GM19397 (cell line): Measurements from ENCODE around the gene CDH11.

ENCODE experiments used
- ATAC-seq: cut with Tn5 transposase; IDR thresholded peaks from one replicate; pipeline ENCODE4 v1.9.1; 2021; ENCODE audit warnings: mild to moderate bottlenecking, moderate library complexity; ENCODE audit not compliant: unreplicated experiment

The CDH11 gene

DNA sequence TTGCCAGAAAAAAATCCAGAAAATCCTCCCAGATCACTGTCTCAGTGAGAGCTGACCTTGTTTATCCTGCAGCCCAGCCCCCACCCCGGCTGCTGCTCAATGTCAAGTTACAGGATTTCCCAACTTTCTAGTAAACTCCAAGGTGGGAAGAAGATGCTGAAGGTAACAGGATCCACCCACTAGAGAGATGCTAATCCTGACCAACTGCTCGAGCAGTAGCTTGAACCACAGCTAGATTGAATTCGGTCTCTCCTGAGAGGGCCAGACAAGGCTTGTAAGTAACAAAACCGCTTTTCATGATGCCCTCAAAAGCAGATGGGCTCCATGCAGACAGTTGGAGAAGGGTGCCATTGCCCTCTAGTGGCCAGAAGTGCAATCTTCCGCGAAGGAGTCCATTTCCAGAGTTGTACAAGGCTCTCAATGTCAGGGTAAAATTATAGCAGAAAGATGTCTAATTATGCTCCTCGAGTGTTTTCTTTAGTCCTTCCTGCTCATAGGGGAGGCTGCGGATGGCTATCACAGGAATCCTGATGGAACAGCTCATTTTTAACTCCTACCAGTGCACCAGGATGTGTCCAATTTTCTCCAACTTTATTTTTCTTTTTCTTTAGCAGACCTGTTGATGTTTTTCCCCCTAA is 3.9 kb downstream of the CDH11 start:
- ATAC-seq, result peak; percentile 70

DNA sequence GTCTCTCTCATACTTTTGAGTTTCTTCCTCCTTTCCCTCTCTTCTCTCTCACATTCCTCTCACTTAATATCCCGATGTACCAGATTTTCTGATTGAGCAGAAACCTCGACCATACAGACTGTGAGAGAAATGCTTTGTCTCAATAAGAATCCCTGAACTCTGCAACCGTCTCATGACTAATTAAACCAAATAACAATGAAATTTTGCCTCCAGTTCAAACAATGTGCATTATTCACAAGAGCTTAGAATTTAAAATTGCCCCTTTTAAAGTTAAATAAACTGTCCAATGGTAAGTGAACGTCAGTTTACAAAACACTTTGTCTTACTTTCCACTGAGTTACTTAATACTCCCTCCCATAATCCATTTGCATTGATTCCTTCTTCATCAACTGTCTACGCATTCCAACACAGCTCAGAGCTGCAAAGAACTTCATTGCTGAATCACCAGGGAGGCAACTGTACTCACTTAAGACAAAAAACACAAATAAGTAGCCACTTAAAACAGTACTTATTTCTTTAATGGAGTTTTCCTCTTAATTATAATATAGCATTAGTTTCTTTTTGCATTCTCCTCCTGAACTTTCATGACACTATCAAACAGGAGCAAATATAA is 4.9 kb downstream of the CDH11 start:
- ATAC-seq, result no peak

DNA sequence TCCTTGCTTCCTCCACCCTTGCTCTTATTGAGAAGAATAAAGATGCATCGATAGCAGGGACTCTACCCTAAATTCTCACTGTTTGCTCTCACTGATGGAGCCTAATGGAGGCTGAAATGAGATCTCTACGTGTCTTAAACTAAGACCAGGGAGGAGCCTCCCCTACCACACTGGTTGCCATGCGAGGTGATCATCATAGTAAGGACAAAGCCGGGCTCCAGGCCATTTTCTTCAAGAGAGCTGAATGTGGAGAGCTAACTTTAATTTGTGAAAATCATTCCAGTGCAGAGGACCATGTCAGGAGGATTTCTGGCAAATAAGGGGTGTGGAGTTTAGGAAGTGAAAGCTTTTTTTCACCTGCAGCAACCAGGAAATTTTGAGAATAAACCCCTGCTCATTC is 5.6 kb downstream of the CDH11 start:
- no peak for ATAC-seq

DNA sequence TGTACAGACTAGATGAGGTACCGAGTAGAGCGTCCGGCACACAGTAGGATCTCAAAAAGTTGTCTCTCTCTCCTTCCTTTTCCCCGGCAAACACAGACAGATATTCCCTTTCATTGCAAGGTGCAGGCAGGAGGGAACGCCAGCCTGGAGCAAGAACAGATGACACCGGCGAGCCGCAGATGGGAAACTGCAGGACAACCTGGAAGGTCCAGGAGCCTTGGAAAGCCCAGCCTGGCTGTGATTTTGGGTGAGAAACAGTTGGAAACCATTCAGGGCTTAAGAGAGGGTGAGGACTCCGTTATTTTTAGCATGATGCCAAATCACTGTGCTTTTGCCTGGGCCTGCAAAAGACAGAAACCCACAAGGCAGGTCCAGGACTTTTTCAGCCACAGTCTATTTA is 7.3 kb downstream of the CDH11 start:
- ATAC-seq, result no peak

DNA sequence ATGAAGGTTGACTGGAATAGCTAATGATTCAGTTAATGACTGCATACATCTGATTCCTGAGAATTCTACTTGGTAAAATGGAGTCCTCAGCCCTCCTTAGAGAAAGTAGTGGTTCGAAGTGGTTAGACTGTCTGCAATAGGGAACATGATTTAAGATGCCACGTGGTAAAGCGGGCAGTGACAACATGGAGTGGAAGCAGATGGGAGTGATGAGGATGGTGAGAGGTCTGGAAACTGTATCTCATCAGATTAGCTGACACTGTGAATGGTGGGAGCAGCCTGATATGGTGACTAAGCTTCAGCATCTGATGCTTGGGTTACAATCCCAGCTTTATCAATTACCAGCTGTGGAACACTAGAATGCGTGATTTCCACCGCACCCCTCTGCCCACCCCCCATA is 8.4 kb downstream of the CDH11 start:
- ATAC-seq, result no peak

DNA sequence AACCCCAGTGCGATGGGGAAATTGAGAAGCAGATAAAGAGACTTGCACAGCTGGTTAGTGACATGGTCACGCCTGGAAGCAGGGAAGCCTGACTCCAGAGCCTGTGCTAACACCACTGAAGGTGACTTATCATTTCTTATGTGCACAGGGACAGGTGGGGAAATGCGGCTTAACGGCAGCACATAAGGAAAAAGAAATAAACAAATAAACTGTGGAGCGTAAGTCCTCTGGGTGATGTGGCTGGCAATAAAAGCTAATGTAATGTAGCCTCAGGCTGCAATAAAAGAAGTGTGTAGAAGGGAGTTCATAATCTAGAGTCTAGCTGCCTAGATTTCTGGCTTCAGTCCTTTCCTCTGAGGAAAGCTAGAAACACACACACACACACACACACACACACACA is 10.6 kb downstream of the CDH11 start:
- no peak for ATAC-seq

DNA sequence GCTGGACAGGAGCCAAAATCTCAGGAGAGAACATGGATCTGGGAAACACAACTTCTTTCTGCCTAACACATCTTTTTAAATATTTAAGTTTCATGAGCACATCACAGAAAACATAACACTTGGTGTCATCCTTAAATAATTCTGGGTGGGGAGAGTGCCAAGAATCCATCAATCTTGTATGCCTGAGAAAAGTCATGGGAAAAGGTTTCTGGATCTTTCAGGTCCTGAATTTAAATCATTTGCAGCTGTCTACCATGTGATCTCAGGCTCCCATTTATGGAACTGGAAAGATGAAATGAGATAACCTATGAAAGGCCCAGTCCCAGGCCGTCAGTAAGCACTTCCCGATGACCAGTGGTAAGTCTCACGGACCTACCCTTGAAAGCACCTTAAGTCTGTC is 15.1 kb downstream of the CDH11 start:
- ATAC-seq, result no peak

DNA sequence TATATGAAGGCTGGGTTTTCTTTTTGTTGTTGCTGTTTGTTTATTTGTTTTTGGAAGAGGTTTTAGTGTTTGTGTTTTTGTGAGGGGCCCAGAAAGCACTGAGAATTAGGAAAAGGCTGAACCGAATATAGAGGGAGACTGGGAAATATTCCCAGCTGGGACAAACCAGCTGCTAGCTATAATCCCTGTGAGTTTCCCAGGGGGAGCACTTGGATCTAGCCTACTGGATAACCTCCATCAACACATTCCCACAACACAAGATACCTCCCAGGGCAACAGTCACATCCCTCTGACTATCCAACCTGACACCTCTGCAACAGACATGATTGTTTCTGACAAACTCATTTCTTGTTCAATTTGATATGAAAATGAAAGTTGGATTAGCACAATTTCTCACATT is 16.7 kb downstream of the CDH11 start:
- no peak for ATAC-seq

DNA sequence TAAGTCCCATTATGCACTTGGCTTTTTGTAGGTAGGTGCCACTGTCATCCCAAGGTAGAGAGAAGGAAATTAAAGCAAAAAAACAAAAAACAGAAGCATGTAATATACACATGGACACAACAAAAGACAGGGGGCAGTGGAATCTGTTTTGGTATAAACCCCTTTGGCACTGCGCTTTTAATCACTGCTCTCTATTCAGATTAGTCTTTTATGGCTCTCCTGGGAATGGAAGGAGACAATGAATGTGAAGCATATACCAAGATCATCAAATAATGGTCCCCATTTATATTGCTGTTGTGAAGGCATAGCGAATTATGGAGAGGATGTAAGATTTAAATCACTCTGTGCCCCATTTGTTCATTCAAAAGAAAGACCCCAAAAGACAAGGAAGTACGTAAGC is 17.4 kb downstream of the CDH11 start:
- ATAC-seq, result no peak

DNA sequence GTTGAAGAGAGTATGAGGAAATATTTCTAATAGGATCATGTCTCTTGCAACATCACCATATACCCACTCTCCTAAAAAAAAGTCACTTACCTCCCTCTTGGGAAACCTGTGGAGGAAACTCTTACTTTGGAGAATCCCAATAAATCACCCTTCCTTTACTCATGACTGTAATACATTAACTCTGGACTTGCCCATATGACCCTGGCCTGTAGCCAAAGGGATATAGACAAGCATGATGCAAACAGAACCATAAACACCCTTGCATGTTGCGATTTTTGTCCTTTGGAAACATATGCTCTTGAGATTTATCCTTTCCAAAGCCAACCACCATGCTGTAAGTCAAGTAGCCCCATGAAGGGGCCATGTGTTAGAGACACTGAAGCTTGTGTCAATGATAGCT is 19.5 kb downstream of the CDH11 start:
- ATAC-seq, result no peak

DNA sequence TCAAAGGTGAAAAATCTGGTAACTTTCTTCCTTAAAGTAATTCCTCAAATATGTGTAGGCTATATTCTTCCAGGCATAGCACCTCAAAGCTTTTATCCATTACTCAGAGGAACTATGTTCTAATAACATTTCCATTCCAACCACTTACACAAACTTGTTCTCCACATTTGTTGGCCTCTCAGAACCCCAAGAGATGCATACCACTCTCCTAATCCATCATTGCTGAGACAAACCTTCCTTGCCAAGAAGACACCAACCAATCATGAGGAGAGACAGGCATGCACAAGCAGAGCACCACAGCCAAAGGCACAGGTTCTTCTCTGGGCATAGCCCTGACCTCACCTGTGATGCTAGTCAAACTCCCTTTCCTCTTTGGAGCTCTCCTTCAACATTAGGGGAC is 20.9 kb downstream of the CDH11 start:
- ATAC-seq, result no peak

DNA sequence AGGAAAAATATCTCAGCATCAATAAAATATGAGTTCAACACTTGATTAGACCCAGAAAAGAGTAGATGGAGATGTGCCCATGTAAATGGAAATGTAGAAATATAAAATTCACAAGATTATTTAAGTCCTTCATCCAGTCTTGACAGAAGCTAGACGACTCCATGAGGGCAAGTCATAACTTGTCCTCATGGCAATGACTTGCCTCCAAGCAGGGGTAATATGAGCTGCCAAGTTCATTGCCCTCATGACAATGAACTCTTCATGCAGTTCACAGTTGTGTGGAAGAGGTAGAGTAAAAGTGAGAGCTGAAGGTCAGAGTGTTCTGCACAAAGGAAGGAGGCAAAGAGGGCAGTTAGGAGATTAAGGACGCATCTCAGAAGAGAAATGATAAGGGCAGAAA is 22.3 kb downstream of the CDH11 start:
- no peak for ATAC-seq

DNA sequence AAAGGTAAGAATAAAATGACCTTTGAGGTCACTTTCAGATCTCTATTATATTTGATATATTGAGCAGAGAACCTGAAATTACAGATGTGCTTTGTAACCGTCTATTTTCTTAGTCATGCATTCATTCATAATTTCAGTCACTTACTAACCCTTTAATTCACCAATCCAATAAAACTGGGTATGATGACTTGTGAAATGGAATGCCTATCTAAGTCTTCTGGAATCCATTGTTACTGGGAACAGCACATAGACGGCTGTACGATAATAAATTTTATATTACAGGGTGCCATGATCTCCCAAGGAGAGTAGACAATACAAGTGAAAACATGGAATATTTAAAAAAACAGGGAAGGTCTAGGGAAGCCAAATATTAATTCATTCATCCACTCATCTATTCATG is 22.9 kb downstream of the CDH11 start:
- ATAC-seq, result no peak

DNA sequence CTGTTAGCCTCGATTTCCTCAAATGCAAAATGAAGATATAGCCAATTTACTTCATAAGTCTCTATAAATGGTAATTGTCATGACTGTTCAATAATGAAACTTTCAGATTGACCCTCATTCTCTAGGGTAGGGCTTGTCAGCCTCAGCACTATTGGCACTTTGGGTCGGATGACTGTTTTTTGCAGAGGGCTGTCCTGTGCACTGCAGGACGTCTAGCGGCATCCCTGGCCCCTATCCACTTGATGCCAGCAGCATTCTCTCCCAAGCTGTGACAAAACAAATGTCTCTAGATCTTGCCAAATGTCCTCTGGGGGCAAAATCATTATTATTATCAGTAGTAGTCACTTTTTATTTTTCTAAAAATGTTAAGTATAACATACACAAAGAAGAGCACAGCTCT is 24.6 kb downstream of the CDH11 start:
- no peak for ATAC-seq

DNA sequence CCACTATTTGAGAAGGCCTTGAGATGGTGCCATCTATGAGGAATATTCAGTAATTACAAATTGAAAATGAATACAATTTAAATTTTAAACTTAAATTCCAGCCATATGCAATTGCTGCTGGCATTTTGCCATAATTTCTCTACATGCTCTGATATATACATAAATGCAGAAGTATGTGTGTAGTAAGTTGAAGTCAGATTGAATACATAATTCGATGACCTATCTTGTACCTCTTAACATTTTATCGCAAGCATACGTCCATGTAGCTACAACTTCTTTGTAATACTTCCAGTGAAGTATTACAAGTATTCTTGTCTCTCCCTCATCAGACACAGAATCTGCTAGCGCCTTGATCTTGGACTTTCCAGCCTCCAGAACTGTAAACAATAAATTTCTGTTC is 26.0 kb downstream of the CDH11 start:
- ATAC-seq, result no peak

DNA sequence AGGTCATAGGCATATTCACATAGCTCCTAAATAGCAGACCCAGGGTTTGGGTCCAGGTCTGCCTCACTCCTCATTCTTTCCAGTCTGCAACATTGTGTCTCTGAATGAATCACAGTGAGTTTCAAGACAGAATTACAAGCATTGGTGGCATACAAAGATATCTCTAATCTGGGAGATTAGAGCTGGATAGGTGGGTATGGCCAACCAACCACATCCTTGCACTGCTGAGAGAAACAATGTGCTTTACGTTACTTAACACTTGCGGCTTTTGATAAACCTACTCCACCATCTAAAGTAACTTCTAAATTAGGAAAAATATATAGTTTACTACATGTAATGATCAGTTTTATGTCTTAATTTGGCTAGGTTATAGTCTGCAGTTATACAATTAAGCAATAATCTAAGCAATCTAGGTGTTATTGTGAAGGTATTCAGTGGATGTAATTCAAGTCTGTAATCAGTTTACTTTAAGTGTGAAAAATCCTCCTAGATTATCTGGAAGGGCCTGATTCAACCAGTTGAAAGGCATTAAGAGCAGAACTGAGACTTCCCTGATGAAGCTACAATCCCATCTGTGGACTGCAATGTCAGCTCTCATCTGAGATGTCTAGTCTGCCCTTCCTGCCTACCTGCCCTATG is 26.7 kb downstream of the CDH11 start:
- ATAC-seq, result no peak

DNA sequence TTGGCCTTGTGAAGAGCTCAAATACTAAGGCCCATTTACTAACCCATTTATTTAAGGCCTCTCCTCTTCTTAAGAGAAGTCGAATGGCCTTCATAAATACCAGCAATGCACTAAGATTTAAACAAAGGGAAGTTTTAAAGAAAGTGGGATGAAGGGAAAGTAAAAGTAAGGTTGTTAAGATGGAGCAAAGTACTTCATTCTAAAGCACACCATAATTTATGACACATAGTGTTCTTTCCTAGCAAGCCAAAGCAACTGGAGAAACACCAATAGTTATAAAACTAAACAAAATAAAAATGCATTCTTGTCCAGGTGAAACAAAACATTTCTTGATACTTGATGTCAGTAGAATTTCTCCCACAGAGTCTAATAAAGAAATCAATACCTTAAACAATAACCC is 27.9 kb downstream of the CDH11 start:
- ATAC-seq, result no peak

DNA sequence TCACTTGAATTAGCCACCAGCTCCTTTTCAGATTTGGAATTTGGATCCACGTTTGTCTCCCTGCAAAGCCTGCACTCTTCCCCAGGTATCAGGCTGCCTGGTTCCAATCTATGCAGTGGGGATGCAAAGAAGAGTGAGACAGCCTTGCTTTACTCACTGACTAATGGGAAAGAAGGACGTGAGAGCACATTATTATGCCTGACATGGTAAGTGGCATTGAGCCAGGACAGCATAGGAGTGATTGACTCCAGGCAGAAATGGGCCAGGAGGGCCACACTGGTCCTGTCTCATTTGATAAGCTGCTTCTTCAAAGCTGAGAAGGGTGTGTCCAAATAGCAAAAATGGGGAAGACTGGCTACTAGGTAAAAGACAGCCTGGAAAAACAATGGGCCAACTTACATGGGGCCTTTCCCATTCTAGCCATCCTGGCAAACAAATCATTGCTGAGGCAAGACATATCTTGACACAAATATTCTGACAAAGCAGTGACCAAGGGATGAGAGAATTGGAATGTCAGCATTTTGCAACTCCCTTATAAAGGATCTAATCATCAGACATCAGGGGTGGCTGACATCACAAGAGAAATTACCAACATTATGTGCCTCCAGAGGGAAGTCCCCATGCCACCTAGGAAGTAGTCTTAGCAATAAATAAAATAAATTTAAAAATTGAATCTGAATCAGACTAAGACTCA is 38.6 kb downstream of the CDH11 start:
- no peak for ATAC-seq

DNA sequence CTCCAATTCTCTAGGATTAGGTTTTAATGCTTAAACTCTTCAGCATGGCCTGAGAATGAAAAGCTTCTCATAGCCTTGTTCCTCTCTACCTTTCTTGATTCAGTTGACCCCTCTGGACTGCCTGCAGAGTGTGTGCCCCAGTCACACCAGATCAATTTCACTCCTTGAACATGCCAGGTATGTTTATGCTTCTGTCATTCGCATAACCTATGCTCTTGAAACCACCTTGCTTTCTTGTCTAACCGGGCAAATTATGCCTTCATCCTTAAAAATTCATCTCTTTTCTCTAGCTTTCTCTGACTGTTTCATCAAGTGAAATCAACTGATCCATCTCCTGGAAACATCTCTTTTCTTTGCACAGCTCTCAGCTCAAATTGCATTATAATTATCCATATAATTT is 42.3 kb downstream of the CDH11 start:
- no peak for ATAC-seq

DNA sequence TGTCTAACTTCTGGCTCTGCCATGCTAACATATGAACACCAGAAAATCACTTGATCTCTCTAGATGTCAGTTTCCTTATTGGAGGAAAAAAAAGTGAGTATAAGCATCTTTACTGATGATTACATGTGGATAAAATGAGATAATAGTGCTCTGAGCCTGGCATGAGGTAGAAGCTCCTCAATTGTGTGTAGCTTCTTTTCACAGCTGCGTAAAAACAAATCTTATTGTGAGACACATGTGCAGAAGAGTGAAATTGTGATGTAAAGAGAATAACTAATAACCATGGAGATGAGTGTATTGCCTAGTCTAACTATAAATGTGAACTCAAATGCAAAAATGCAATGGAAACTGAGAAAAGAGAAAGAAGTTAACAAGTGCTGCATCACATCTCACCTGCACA is 44.7 kb downstream of the CDH11 start:
- ATAC-seq, result no peak

DNA sequence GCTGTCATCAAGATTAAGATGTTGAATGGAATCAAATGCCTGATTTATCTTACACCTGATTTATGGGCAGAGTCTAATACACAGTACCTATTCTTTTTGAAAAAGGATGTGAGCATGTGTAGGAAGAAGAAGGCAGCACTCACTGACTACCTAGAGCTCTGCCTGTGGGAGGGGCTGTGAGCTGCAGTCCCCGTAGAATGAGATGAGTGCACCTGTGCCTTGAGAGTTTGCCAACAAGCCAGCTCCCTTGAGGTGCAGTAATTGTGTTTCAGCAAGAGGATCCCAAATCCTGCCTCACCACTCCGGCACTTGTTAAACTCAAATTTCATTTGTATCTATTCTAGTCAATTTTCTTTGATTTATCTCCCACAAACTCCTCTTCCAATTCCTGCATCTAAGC is 46.0 kb downstream of the CDH11 start:
- ATAC-seq, result no peak
